H1 (cell line): ENCODE measurements around the gene ELP4.

Experiments
- CTCF ChIP-seq, 3 experiments: IDR thresholded peaks; 1 replicate in 2 of 3; 2 replicates in 1 of 3; pipeline versions ENCODE4 v1.5.1 to v1.6.1; 2011; ENCODE audit warnings: low read length in 3 of 3, mild to moderate bottlenecking in 3 of 3, inconsistent platforms in 2 of 3, low read depth in 1 of 3, moderate library complexity in 1 of 3; ENCODE audit not compliant: insufficient read depth in 1 of 3; ENCODE audit errors: control extremely low read depth in 1 of 3
- EGR1 ChIP-seq: IDR thresholded peaks from 2 replicates; pipeline ENCODE4 v1.6.1; 2011; ENCODE audit warnings: low read depth, low read length, borderline replicate concordance
- HDAC2 ChIP-seq, 2 experiments: fragments of 300-600 bp in 1 of 2; sonication (generic) in 1 of 2; IDR thresholded peaks; 2 replicates each; pipeline ENCODE4 v1.6.1; 2011 to 2012; ENCODE audit warnings: low read depth in 2 of 2, low read length in 2 of 2, mild to moderate bottlenecking in 2 of 2, moderate library complexity in 2 of 2, borderline replicate concordance in 1 of 2, inconsistent platforms in 1 of 2
- POLR2A ChIP-seq, 2 experiments: IDR thresholded peaks; 1 replicate in 1 of 2; 2 replicates in 1 of 2; pipeline ENCODE4 v1.6.1; 2011; ENCODE audit warnings: low read depth in 2 of 2, low read length in 2 of 2, mild to moderate bottlenecking in 2 of 2; ENCODE audit errors: control extremely low read depth in 1 of 2
- POLR2AphosphoS5 ChIP-seq: IDR thresholded peaks from 2 replicates; pipeline ENCODE4 v1.6.1; 2011; ENCODE audit warnings: low read depth, low read length
- RAD21 ChIP-seq, 2 experiments: IDR thresholded peaks in 1 of 2; conservative IDR thresholded peaks in 1 of 2; 2 replicates each; pipeline ENCODE4 v1.6.1; 2011; ENCODE audit warnings: low read depth in 2 of 2, low read length in 2 of 2, improper control_type of control experiment in 1 of 2, inconsistent platforms in 1 of 2, mild to moderate bottlenecking in 1 of 2, moderate library complexity in 1 of 2
- RFX5 ChIP-seq: IDR thresholded peaks from 2 replicates; pipeline ENCODE4 v1.6.1; 2011; ENCODE audit warnings: low read depth, low read length, improper control_type of control experiment, borderline replicate concordance
- SP1 ChIP-seq: IDR thresholded peaks from 2 replicates; pipeline ENCODE4 v1.6.1; 2011; ENCODE audit warnings: low read depth, low read length
- TAF1 ChIP-seq: IDR thresholded peaks from 2 replicates; pipeline ENCODE4 v1.6.1; 2011; ENCODE audit warnings: mild to moderate bottlenecking, low read depth, low read length
- YY1 ChIP-seq: IDR thresholded peaks from 2 replicates; pipeline ENCODE4 v1.6.1; 2011; ENCODE audit warnings: low read depth, mild to moderate bottlenecking, low read length
- TF ChIP-seq, protein P1 (sequence below): IDR thresholded peaks from 2 replicates; pipeline ENCODE4 v1.6.1; 2011; ENCODE audit warnings: low read depth, mild to moderate bottlenecking, low read length; ENCODE audit not compliant: insufficient read depth

GRCh38 chr11:31702966-31703365, 193.4 kb downstream of the ELP4 start:
- TF ChIP-seq YY1 = no peak
- no peak for TF ChIP-seq TAF1
- no peak for TF ChIP-seq HDAC2 (IDR thresholded peaks at IDR 0.05; ENCODE audit: borderline replicate concordance in 1 of 2, low read depth in 2 of 2, low read length in 2 of 2)
- TF ChIP-seq POLR2AphosphoS5 = no peak
- TF ChIP-seq CTCF (IDR thresholded peaks at IDR 0.05; ENCODE audit: control extremely low read depth in 1 of 3, insufficient read depth in 1 of 3, low read depth in 1 of 3, low read length in 3 of 3) = no peak
- no peak for TF ChIP-seq RFX5
- TF ChIP-seq POLR2A (IDR thresholded peaks at IDR 0.05; ENCODE audit: control extremely low read depth in 1 of 2, low read depth in 2 of 2, low read length in 2 of 2) = no peak
- TF ChIP-seq, protein P1, sequence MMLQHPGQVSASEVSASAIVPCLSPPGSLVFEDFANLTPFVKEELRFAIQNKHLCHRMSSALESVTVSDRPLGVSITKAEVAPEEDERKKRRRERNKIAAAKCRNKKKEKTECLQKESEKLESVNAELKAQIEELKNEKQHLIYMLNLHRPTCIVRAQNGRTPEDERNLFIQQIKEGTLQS = no peak
- TF ChIP-seq EGR1 = no peak
- TF ChIP-seq SP1 = no peak
- TF ChIP-seq RAD21 (IDR thresholded peaks at IDR 0.05 in 1 of 2, conservative IDR thresholded peaks at IDR 0.05 in 1 of 2; ENCODE audit: low read depth in 2 of 2, low read length in 2 of 2) = no peak
